ENCODE data around the gene NOL11.

DNA sequence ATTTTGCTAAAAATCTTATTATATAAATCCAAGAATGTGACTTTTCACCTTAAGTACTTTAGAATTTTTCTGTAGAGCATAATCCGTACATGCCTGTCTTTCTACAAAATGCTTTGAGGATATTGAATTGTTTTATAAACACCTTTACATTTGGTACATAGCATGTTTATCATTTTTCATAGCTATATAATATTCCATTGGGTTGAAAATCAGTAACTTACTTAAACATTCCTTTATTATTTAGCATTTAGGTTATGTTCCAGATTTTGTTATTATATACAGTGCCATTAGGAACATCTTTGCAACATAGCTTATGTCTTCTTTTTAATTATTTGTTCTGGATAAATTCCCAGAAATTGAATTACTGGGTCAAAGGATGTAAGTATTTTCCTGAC lies 17.0 kb upstream of the NOL11 start:
- TF ChIP-seq, protein P1, sequence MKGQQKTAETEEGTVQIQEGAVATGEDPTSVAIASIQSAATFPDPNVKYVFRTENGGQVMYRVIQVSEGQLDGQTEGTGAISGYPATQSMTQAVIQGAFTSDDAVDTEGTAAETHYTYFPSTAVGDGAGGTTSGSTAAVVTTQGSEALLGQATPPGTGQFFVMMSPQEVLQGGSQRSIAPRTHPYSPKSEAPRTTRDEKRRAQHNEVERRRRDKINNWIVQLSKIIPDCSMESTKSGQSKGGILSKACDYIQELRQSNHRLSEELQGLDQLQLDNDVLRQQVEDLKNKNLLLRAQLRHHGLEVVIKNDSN (IDR thresholded peaks at IDR 0.05), result no peak
- no peak for TF ChIP-seq EP300 (IDR thresholded peaks at IDR 0.05; ENCODE audit: borderline replicate concordance)
- TF ChIP-seq RAD21 (IDR thresholded peaks at IDR 0.05; ENCODE audit: low read depth), result no peak
- TF ChIP-seq TCF12 (IDR thresholded peaks at IDR 0.05; ENCODE audit: low read depth), result no peak
- TF ChIP-seq CREB1 (IDR thresholded peaks at IDR 0.05; ENCODE audit: low read depth), result no peak
- TF ChIP-seq TEAD4 (IDR thresholded peaks at IDR 0.05), result no peak
- no peak for TF ChIP-seq TAF1 (IDR thresholded peaks at IDR 0.05; ENCODE audit: low read depth)
- no peak for TF ChIP-seq REST (IDR thresholded peaks at IDR 0.05; ENCODE audit: low read depth)
- TF ChIP-seq CEBPB (IDR thresholded peaks at IDR 0.05), result no peak
- TF ChIP-seq EGR1 (IDR thresholded peaks at IDR 0.05), result no peak
- TF ChIP-seq, protein P2, sequence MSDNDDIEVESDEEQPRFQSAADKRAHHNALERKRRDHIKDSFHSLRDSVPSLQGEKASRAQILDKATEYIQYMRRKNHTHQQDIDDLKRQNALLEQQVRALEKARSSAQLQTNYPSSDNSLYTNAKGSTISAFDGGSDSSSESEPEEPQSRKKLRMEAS (IDR thresholded peaks at IDR 0.05), result no peak
- TF ChIP-seq YY1 (IDR thresholded peaks at IDR 0.05; ENCODE audit: low read depth), result no peak
- TF ChIP-seq FOXM1 (IDR thresholded peaks at IDR 0.05; ENCODE audit: borderline replicate concordance, low read depth), result no peak
